Heart left ventricle (tissue), 16 donors: ENCODE results near the gene ATOSB. TPM values are rescaled to one million over a fixed set of nuclear protein-coding genes. Genes with fewer than 3 reads are reported as not detected.

ENCODE experiments used
- ATAC-seq, 4 donors: fragments of 200-7000 bp; cut with Tn5 transposase; one replicate each; pipeline ENCODE4 v1.9.1; 2020 to 2022; ENCODE audit warnings: moderate library complexity in 4 of 4, mild to moderate bottlenecking in 3 of 4, moderate number of reproducible peaks in 1 of 4
- DNase-seq, 5 donors: peaks; one replicate each; pipeline ENCODE4 v3.0.0-alpha.2; 2020
- H3K27ac ChIP-seq, 12 donors: fragments of 200-600 bp; sonication (generic) in 4 of 12; one replicate each; pipeline versions ENCODE4 v1.5.0 to v1.8.0; 2016 to 2022; ENCODE audit warnings: mild to moderate bottlenecking in 2 of 12
- H3K27me3 ChIP-seq, 9 donors: fragments of 200-600 bp; sonication (generic) in 2 of 9; one replicate each; pipeline versions ENCODE4 v1.5.1 to v1.8.0; 2016 to 2022; ENCODE audit warnings: mild to moderate bottlenecking in 3 of 9
- H3K36me3 ChIP-seq, 9 donors: fragments of 200-600 bp; sonication (generic) in 2 of 9; one replicate each; pipeline versions ENCODE4 v1.5.0 to v1.8.0; 2018 to 2022; ENCODE audit warnings: mild to moderate bottlenecking in 2 of 9
- H3K4me1 ChIP-seq, 12 donors: fragments of 200-600 bp; sonication (generic) in 4 of 12; one replicate each; pipeline versions ENCODE4 v1.5.0 to v1.8.0; 2016 to 2022; ENCODE audit warnings: mild to moderate bottlenecking in 3 of 12
- H3K4me3 ChIP-seq, 12 donors: fragments of 200-600 bp; sonication (generic) in 4 of 12; one replicate each; pipeline versions ENCODE4 v1.5.0 to v1.8.0; 2017 to 2022; ENCODE audit warnings: mild to moderate bottlenecking in 9 of 12, moderate library complexity in 4 of 12
- H3K9me3 ChIP-seq, 12 donors: fragments of 200-600 bp; sonication (generic) in 4 of 12; one replicate each; pipeline versions ENCODE4 v1.5.0 to v1.8.0; 2016 to 2022; ENCODE audit warnings: mild to moderate bottlenecking in 1 of 12
- POLR2A ChIP-seq, 2 donors: fragments of 450-650 bp; IDR thresholded peaks; one replicate each; pipeline ENCODE4 v1.6.1; 2017; ENCODE audit warnings: antibody characterized with exemption in 2 of 2, mild to moderate bottlenecking in 2 of 2, moderate library complexity in 2 of 2
- WGBS, 4 donors: extraction: QIAGEN DNeasy Blood & Tissue Kit in 2 of 4; methylation state at CpG; one replicate each; pipeline versions ENCODE4 v1.1.5 to v1.1.7; 2013 to 2018; 5-methylcytosine and 5-hydroxymethylcytosine counted together
- intact Hi-C, 10 donors: fragments of 100-400 bp; cut with DNase I; formaldehyde crosslinking; loops; one replicate each; pipeline versions ENCODE4 v1.11.1 to v1.14.2; 2022
- polyA plus RNA-seq, 2 donors: library from polyadenylated mRNA; stranded (reverse); fragments of 200-250 nt; gene quantifications; one replicate each; pipeline ENCODE4 v1.2.3, GENCODE V29; 2013
- total RNA-seq, 9 donors: library from RNA; depleted of rRNA in 2 of 9; stranded (reverse); fragments of >200 nt in 2 of 9; fragmentation: NEBNext Ultra II Directional in 3 of 9; extraction: Animal tissue kit (Norgen Biotek cat#: 25700) in 3 of 9; gene quantifications; one replicate each; pipeline versions ENCODE4 v1.1.0 to v1.2.4, GENCODE V29; 2016 to 2023
- TF ChIP-seq, protein P1 (sequence below), 12 donors: fragments of 200-600 bp; sonication (generic) in 4 of 12; IDR thresholded peaks; one replicate each; pipeline versions ENCODE4 v1.5.0 to v1.8.0; 2018 to 2022; ENCODE audit warnings: antibody characterized with exemption in 12 of 12, mild to moderate bottlenecking in 5 of 12
- donor health status: ischemic (EF 13 %, LVEDD 7.1; RV severe dilation, severe dysfunction).
- donor health status: healthy with polysubstance abuse.
- donor health status: DM: no; HTN: yes; CAD: no.
- donor health status: DM: no; HTN: no; CAD: no.
- donor health status: ischemic (EF 25% LVEDD 6.9; RV normal size, moderate dysfunction).
- donor health status: ischemic (EF 25% LVEDD 5.7; RV mildly dilated, moderate dysfunction).
- donor health status: healthy.
- donor health status: DM: yes; HTN: yes; CAD: no.
- donor health status: ischemic (EF 35%, LVEDD 5.7; RV mildly dilated, moderate dysfunction).
- donor health status: nonischemic (EF 11% LVEDD 7.7; RV severe dilation, severe dysfunction).
- donor health status: DM: yes; HTN: yes; CAD: no.
- donor health status: PGD.
- donor health status: ischemic (EF 29% LVEDD 5.4; RV normal size, mild dysfunction).
- donor health status: nonischemic (EF 23%, LVEDD 6.1; RV moderate dilation, normal function).

ATOSB gene
- total and polyA plus RNA-seq, 11 donors: 15.9 to 43.3 (median 19.5) TPM

DNA sequence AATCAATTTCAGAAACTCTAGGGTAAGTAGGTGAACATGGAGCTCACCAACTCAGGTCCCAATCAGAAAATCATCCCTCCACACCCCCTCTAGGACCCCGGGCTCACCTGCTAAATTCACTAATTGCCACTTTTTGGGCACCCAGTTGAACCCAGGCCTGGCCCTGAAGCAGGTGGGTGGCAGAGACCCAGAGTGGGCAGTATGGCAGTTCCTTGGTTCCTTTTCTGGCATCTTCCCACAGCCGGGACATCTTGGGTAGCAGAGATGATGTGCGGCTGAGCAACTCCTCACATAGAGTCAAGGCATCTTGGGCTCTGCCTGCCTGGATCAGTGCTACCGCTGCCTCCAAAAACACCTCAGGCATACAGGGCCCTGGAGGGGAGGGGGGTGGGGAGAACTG, 40.3 kb downstream of the ATOSB start:
- TF ChIP-seq, protein P1, sequence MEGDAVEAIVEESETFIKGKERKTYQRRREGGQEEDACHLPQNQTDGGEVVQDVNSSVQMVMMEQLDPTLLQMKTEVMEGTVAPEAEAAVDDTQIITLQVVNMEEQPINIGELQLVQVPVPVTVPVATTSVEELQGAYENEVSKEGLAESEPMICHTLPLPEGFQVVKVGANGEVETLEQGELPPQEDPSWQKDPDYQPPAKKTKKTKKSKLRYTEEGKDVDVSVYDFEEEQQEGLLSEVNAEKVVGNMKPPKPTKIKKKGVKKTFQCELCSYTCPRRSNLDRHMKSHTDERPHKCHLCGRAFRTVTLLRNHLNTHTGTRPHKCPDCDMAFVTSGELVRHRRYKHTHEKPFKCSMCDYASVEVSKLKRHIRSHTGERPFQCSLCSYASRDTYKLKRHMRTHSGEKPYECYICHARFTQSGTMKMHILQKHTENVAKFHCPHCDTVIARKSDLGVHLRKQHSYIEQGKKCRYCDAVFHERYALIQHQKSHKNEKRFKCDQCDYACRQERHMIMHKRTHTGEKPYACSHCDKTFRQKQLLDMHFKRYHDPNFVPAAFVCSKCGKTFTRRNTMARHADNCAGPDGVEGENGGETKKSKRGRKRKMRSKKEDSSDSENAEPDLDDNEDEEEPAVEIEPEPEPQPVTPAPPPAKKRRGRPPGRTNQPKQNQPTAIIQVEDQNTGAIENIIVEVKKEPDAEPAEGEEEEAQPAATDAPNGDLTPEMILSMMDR (IDR thresholded peaks at IDR 0.05): no peak
- no peak for TF ChIP-seq POLR2A (IDR thresholded peaks at IDR 0.05)
- DNase-seq (no peak), ATAC-seq (no peak)
- no peak overlapping the region for H3K27ac ChIP-seq
- H3K9me3 ChIP-seq: no peaks in the 10 kb centered on the region
- WGBS, 4 donors: 93 to 98% (median 97%) methylated on average over 4 of the region's 4 CpGs
- peaks cover 0 to 30% (median 2%) of the 10 kb centered on the region in 9 donors for H3K36me3 ChIP-seq
- H3K27me3 ChIP-seq: no peaks in the 10 kb centered on the region
- H3K4me3 ChIP-seq: no peak overlapping the region
- intact Hi-C loops: loop anchor here in 1 of 10 donors (10.0 kb wide), 1 partner anchor 411 kb away; the partner anchor contains the start of gene CCL27
- peaks cover 7 to 33% (median 22%) of the 10 kb centered on the region in 12 donors for H3K4me1 ChIP-seq

DNA sequence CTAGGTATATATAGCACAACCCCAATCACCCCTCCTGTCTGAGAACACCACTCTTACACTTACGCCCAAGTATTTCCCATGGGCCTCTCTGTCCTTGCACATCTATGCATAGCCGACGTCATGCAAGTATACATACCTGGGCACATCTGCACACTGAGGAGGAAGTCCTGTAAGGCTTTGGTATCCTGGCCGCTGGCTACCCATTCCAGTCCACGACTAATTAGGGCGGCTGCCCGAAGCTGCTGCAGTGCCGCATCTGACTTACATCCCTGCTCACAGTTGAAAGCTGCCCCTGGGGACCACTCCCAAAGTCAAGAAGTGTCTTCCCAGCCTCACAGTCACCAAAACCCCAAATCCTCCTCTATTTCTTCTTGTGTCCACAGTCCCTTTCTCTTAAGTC, 40.9 kb downstream of the ATOSB start:
- Histone ChIP-seq H3K4me1 (peaks cover 10 to 37% (median 27%) of the 10 kb centered on the region in 12 donors), H3K9me3 (no peaks in the 10 kb centered on the region), H3K27me3 (no peaks in the 10 kb centered on the region), H3K27ac (no peak overlapping the region), H3K36me3 (peaks cover 0 to 33% (median 7%) of the 10 kb centered on the region in 9 donors), H3K4me3 (no peak overlapping the region)
- no peak for DNase-seq
- WGBS, 4 donors: 90 to 96% (median 95%) methylated on average over 8 of the region's 8 CpGs
- TF ChIP-seq, protein P1 (IDR thresholded peaks at IDR 0.05): no peak
- no peak for TF ChIP-seq POLR2A (IDR thresholded peaks at IDR 0.05)
- no peak for ATAC-seq
- intact Hi-C loops: loop anchor here in 3 of 10 donors (5.0 to 10.0 kb wide), 2 partner anchors 82 to 410 kb away; partner anchors contain the start of gene CCL27 (in 1 of the 3)

DNA sequence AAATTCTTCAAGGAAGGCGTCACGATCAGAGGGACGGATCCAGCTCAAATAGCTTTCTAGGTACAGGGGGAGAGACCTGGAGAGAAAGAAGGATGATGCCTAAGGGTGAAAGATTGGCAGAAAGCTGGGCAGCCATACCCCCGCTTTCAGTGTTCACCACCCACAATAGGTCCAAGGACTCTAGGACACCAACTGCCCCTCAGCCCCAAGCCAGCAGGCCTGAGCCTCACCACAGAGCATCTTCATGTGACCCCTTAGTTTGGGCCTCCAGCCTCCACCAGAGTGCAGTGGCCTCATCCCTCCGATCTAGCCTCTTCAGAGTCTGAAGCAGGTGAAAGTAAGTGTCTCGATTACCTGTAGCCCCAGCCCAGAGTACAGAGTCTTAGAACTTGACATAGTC, 41.5 kb downstream of the ATOSB start:
- ATAC-seq (no peak), DNase-seq (no peak)
- Histone ChIP-seq H3K9me3 (no peaks in the 10 kb centered on the region), H3K27ac (no peak overlapping the region), H3K4me3 (no peak overlapping the region), H3K36me3 (peaks cover 0 to 33% (median 7%) of the 10 kb centered on the region in 9 donors), H3K27me3 (no peaks in the 10 kb centered on the region), H3K4me1 (peaks cover 12 to 41% (median 31%) of the 10 kb centered on the region in 12 donors)
- intact Hi-C loops: loop anchor here in 3 of 10 donors (5.0 to 10.0 kb wide), 2 partner anchors 82 to 409 kb away; partner anchors contain the start of gene CCL27 (in 1 of the 3)
- no peak for TF ChIP-seq POLR2A (IDR thresholded peaks at IDR 0.05)
- TF ChIP-seq, protein P1 (IDR thresholded peaks at IDR 0.05): no peak
- 92 to 96% (median 94%) methylated on average over 6 of the region's 6 CpGs for WGBS, 4 donors

DNA sequence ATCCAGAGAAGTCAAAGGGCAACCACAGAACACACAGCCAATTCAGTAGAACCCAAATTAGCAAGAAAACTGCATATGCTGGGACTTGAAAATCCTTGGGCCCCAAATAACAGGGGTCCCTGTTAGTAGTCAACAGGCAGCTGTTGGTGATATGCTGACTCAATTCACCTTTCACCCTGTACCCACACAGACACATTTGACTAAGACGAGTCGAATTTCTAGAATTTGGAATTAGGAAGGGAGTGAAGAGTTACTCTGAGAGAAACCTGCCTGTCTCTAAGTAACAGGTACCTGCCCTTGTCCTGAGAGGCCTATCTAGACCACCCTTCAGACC, 42.4 kb downstream of the ATOSB start:
- peak overlapping the region in 6 of 12 donors; percentile 88 to 100 (median 94) for H3K4me3 ChIP-seq
- H3K27ac ChIP-seq: peak overlapping the region in 11 of 12 donors; percentile 22 to 100 (median 100)
- WGBS, 4 donors: 98 to 100% (median 99%) methylated on average over 2 of the region's 2 CpGs
- H3K4me1 ChIP-seq: peaks cover 9 to 41% (median 32%) of the 10 kb centered on the region in 12 donors
- intact Hi-C loops: loop anchor here in 6 of 10 donors (2.0 to 10.0 kb wide), 5 partner anchors 24 to 408 kb away; partner anchors contain the start of genes CCL27 (in 1 of the 6), PIGO (in 1 of the 6) and STOML2 (in 1 of the 6)
- H3K36me3 ChIP-seq: peaks cover 0 to 39% (median 8%) of the 10 kb centered on the region in 9 donors
- no peak for TF ChIP-seq POLR2A (IDR thresholded peaks at IDR 0.05)
- TF ChIP-seq, protein P1 (IDR thresholded peaks at IDR 0.05): no peak
- DNase-seq: no peak
- no peaks in the 10 kb centered on the region for H3K27me3 ChIP-seq
- H3K9me3 ChIP-seq: no peaks in the 10 kb centered on the region
- no peak for ATAC-seq
